Upper lobe of left lung (tissue), 4 donors: ENCODE results near the gene LZTR1.
"Not testable (repeated sequence)": the region's sequence is repeated elsewhere in the genome, so short reads cannot be mapped to it uniquely, and the experiment has no call there.

Source experiments
- POLR2A ChIP-seq, 4 donors: fragments of 450-650 bp; IDR thresholded peaks; one replicate each; pipeline ENCODE4 v1.5.1; 2016 to 2017; ENCODE audit warnings: antibody characterized with exemption in 4 of 4, mild to moderate bottlenecking in 2 of 4
- POLR2AphosphoS5 ChIP-seq, 2 donors: sonication (generic); formaldehyde crosslinking; IDR thresholded peaks; one replicate each; pipeline ENCODE4 v1.5.1; 2017; ENCODE audit warnings: antibody characterized with exemption in 2 of 2

- TF ChIP-seq POLR2AphosphoS5, POLR2A (IDR thresholded peaks at IDR 0.05): not testable (repeated sequence)
Measured at GRCh38 chr22:20935780-20936539, 46.1 kb upstream of the LZTR1 start.
